H1 (cell line): ENCODE results near the gene GRK5. TPM values are rescaled to one million over a fixed set of nuclear protein-coding genes. Genes with fewer than 3 reads are reported as not detected.

Experiments
- CTCF ChIA-PET: fragments of 300-600 bp; sonication (Branson Sonifier 250); formaldehyde crosslinking; loops from one replicate; lab custom pipeline; 2021; ENCODE audit not compliant: partially characterized antibody; lab: Charles Lee
- POLR2A ChIA-PET: fragments of 300-600 bp; sonication (Branson Sonifier 250); formaldehyde crosslinking; loops from one replicate; lab custom pipeline; 2021; ENCODE audit warnings: inconsistent platforms; ENCODE audit not compliant: partially characterized antibody; lab: Charles Lee
- DNase-seq, 2 experiments: peaks; one replicate each; pipeline versions ENCODE4 v3.0.0 to v3.0.0-alpha.2; 2010 to 2022; ENCODE audit warnings: low spot score in 2 of 2, low read depth in 1 of 2, mixed read lengths in 1 of 2
- FAIRE-seq: peaks from 2 replicates; lab custom pipeline; 2011; peaks lifted over from hg19 to GRCh38; lab: Jason Lieb, UNC
- H2AFZ ChIP-seq: 2 replicates; pipeline ENCODE4 v1.8.1; 2012; ENCODE audit warnings: low read length, inconsistent platforms
- H2AK5ac ChIP-seq: 2 replicates; pipeline ENCODE4 v1.6.1; 2013; ENCODE audit warnings: low read depth, low read length
- H2BK120ac ChIP-seq: replicated peaks from 2 replicates; pipeline ENCODE3; 2013; ENCODE audit warnings: low read depth, low read length, inconsistent platforms
- H2BK12ac ChIP-seq: 2 replicates; pipeline ENCODE4 v1.6.1; 2013; ENCODE audit warnings: low read depth, low read length
- H2BK15ac ChIP-seq: 2 replicates; pipeline ENCODE4 v1.6.1; 2013; ENCODE audit warnings: low read length
- H2BK20ac ChIP-seq: 2 replicates; pipeline ENCODE4 v1.6.1; 2013; ENCODE audit warnings: low read length
- H2BK5ac ChIP-seq: 2 replicates; pipeline ENCODE4 v1.6.1; 2013; ENCODE audit warnings: low read depth, low read length
- H3K14ac ChIP-seq: 2 replicates; pipeline ENCODE4 v1.6.1; 2013; ENCODE audit warnings: inconsistent platforms; ENCODE audit not compliant: insufficient read length
- H3K18ac ChIP-seq: 2 replicates; pipeline ENCODE4 v1.6.1; 2013; ENCODE audit warnings: low read length; ENCODE audit errors: extremely low read depth
- H3K23ac ChIP-seq: 2 replicates; pipeline ENCODE4 v1.6.1; 2013; ENCODE audit warnings: inconsistent platforms; ENCODE audit not compliant: insufficient read length
- H3K23me2 ChIP-seq: 2 replicates; pipeline ENCODE4 v1.6.1; 2013; ENCODE audit warnings: low read depth, low read length
- H3K27ac ChIP-seq: 2 replicates; pipeline ENCODE4 v1.6.1; 2011; ENCODE audit warnings: low read depth, low read length, inconsistent platforms
- H3K27me3 ChIP-seq, 4 experiments: replicated peaks in 1 of 4; 1 replicate in 1 of 4; 2 replicates in 3 of 4; pipeline versions ENCODE4 v1.6.1 to v1.8.1; 2011 to 2013; ENCODE audit warnings: low read length in 3 of 4, mild to moderate bottlenecking in 3 of 4, inconsistent platforms in 2 of 4, mixed read lengths in 2 of 4, moderate library complexity in 1 of 4; ENCODE audit not compliant: control insufficient read depth in 3 of 4, insufficient read depth in 3 of 4; ENCODE audit errors: extremely low read depth in 1 of 4
- H3K36me3 ChIP-seq, 4 experiments: 2 replicates each; pipeline versions ENCODE4 v1.6.1 to v1.8.1; 2011 to 2013; ENCODE audit warnings: mild to moderate bottlenecking in 4 of 4, low read length in 3 of 4, moderate library complexity in 2 of 4, control low read depth in 1 of 4, inconsistent platforms in 1 of 4; ENCODE audit not compliant: insufficient read depth in 4 of 4, control insufficient read depth in 2 of 4
- H3K4ac ChIP-seq: replicated peaks from 2 replicates; pipeline ENCODE3; 2013; ENCODE audit warnings: low read length, low read depth, mixed read lengths, inconsistent platforms; ENCODE audit not compliant: insufficient read length
- H3K4me1 ChIP-seq, 4 experiments: replicated peaks in 1 of 4; 1 replicate in 1 of 4; 2 replicates in 3 of 4; pipeline versions ENCODE4 v1.6.1 to v1.8.1; 2011 to 2013; ENCODE audit warnings: low read length in 3 of 4, inconsistent platforms in 2 of 4, mixed read lengths in 1 of 4; ENCODE audit not compliant: insufficient read depth in 4 of 4, control insufficient read depth in 3 of 4
- H3K4me2 ChIP-seq, 2 experiments: 2 replicates each; pipeline versions ENCODE4 v1.6.1 to v1.8.1; 2011 to 2013; ENCODE audit warnings: low read depth in 2 of 2, low read length in 2 of 2, control low read depth in 1 of 2, inconsistent platforms in 1 of 2, mild to moderate bottlenecking in 1 of 2; ENCODE audit not compliant: insufficient read depth in 1 of 2
- H3K4me3 ChIP-seq, 4 experiments: fragments of 200-600, 300-600 bp in 1 of 4; sonication (generic), shearing (Covaris generic), sonication (Bioruptor Twin) in 1 of 4; 2 replicates each; pipeline versions ENCODE4 v1.5.1 to v1.8.1; 2011 to 2016; ENCODE audit warnings: low read length in 4 of 4, low read depth in 3 of 4, control low read depth in 2 of 4, inconsistent platforms in 2 of 4, mild to moderate bottlenecking in 2 of 4, mixed read lengths in 1 of 4, moderate library complexity in 1 of 4; ENCODE audit not compliant: insufficient read depth in 2 of 4; ENCODE audit errors: extremely low read depth in 1 of 4
- H3K56ac ChIP-seq: replicated peaks from 2 replicates; pipeline ENCODE3; 2013; ENCODE audit warnings: low read depth, mild to moderate bottlenecking, mixed read lengths, low read length, inconsistent platforms; ENCODE audit not compliant: insufficient read length
- H3K79me1 ChIP-seq: 2 replicates; pipeline ENCODE4 v1.6.1; 2013; ENCODE audit warnings: low read depth, low read length, control low read depth
- H3K79me2 ChIP-seq, 2 experiments: 2 replicates each; pipeline versions ENCODE4 v1.6.1 to v1.8.1; 2012 to 2013; ENCODE audit warnings: low read length in 2 of 2, mild to moderate bottlenecking in 2 of 2, inconsistent platforms in 1 of 2; ENCODE audit not compliant: insufficient read depth in 2 of 2, control insufficient read depth in 1 of 2
- H3K9ac ChIP-seq, 4 experiments: replicated peaks in 1 of 4; 1 replicate in 1 of 4; 2 replicates in 3 of 4; pipeline versions ENCODE4 v1.6.1 to v1.8.1; 2011 to 2013; ENCODE audit warnings: low read depth in 3 of 4, low read length in 3 of 4, control low read depth in 2 of 4, mild to moderate bottlenecking in 2 of 4, moderate library complexity in 2 of 4, inconsistent platforms in 1 of 4; ENCODE audit errors: extremely low read depth in 1 of 4
- H3K9me3 ChIP-seq, 2 experiments: 2 replicates each; pipeline versions ENCODE4 v1.6.1 to v1.8.1; 2012 to 2013; ENCODE audit warnings: mild to moderate bottlenecking in 2 of 2, moderate library complexity in 2 of 2, control low read depth in 1 of 2, inconsistent platforms in 1 of 2, low read depth in 1 of 2, low read length in 1 of 2, mixed read lengths in 1 of 2; ENCODE audit not compliant: insufficient read depth in 2 of 2
- H4K20me1 ChIP-seq, 2 experiments: replicated peaks in 1 of 2; 2 replicates each; pipeline versions ENCODE3 to v1.8.1; 2011 to 2013; ENCODE audit warnings: inconsistent platforms in 2 of 2, low read length in 2 of 2, mild to moderate bottlenecking in 1 of 2; ENCODE audit not compliant: insufficient read depth in 2 of 2, control insufficient read depth in 1 of 2
- H4K5ac ChIP-seq: 2 replicates; pipeline ENCODE4 v1.6.1; 2013; ENCODE audit warnings: low read length, low read depth, mixed read lengths, inconsistent platforms; ENCODE audit not compliant: insufficient read length
- H4K8ac ChIP-seq: 2 replicates; pipeline ENCODE4 v1.8.0; 2013; ENCODE audit warnings: mild to moderate bottlenecking, moderate library complexity, low read length, inconsistent platforms; ENCODE audit not compliant: insufficient read depth; ENCODE audit errors: extremely low read depth
- H4K91ac ChIP-seq: replicated peaks from 2 replicates; pipeline ENCODE3; 2013; ENCODE audit warnings: low read length, mixed read lengths, inconsistent platforms; ENCODE audit not compliant: insufficient read length
- BRCA1 ChIP-seq: IDR thresholded peaks from 2 replicates; pipeline ENCODE4 v1.6.1; 2012; ENCODE audit warnings: low read depth, low read length, improper control_type of control experiment
- CBX8 ChIP-seq: fragments of 300-800, 300-1000 bp; sonication (generic); IDR thresholded peaks from 2 replicates; pipeline ENCODE4 v1.7.1; 2016; ENCODE audit warnings: low read depth, low read length, borderline replicate concordance
- CHD2 ChIP-seq: IDR thresholded peaks from 2 replicates; pipeline ENCODE4 v1.6.1; 2012; ENCODE audit warnings: low read length, improper control_type of control experiment
- GABPA ChIP-seq: IDR thresholded peaks from 2 replicates; pipeline ENCODE4 v1.6.1; 2011; ENCODE audit warnings: mild to moderate bottlenecking, low read length, moderate library complexity, borderline replicate concordance; ENCODE audit not compliant: insufficient read depth
- HDAC6 ChIP-seq: IDR thresholded peaks from one replicate; pipeline ENCODE4 v1.7.1; 2012; ENCODE audit warnings: low read depth, mild to moderate bottlenecking, inconsistent platforms, low read length, moderate library complexity
- NANOG ChIP-seq: IDR thresholded peaks from 2 replicates; pipeline ENCODE4 v1.6.1; 2011; ENCODE audit warnings: low read length, low read depth, mild to moderate bottlenecking, inconsistent platforms; ENCODE audit not compliant: insufficient read depth, poor library complexity, severe bottlenecking
- RBBP5 ChIP-seq: IDR thresholded peaks from 2 replicates; pipeline ENCODE4 v1.7.1; 2012; ENCODE audit warnings: low read depth, mild to moderate bottlenecking, inconsistent platforms, low read length, moderate library complexity, borderline replicate concordance
- RNF2 ChIP-seq: fragments of 200-900, 300-1000 bp; sonication (generic); IDR thresholded peaks from 2 replicates; pipeline ENCODE4 v1.7.1; 2016; ENCODE audit warnings: borderline replicate concordance, low read depth, mild to moderate bottlenecking, antibody characterized with exemption, low read length; ENCODE audit not compliant: poor library complexity, severe bottlenecking; ENCODE audit errors: missing control alignments
- RXRA ChIP-seq: IDR thresholded peaks from 2 replicates; pipeline ENCODE4 v1.6.1; 2011; ENCODE audit warnings: low read depth, mild to moderate bottlenecking, low read length, moderate library complexity; ENCODE audit not compliant: insufficient read depth
- SP1 ChIP-seq: IDR thresholded peaks from 2 replicates; pipeline ENCODE4 v1.6.1; 2011; ENCODE audit warnings: low read depth, low read length
- TAF7 ChIP-seq: optimal IDR thresholded peaks from 2 replicates; pipeline ENCODE3; 2011; ENCODE audit warnings: low read depth, mild to moderate bottlenecking, inconsistent platforms, low read length, moderate library complexity, borderline replicate concordance
- TBP ChIP-seq: IDR thresholded peaks from 2 replicates; pipeline ENCODE4 v1.6.1; 2011; ENCODE audit warnings: low read depth, low read length, improper control_type of control experiment
- TCF12 ChIP-seq: IDR thresholded peaks from 2 replicates; pipeline ENCODE4 v1.6.1; 2011; ENCODE audit warnings: low read depth, mild to moderate bottlenecking, low read length
- WGBS, 2 experiments: shearing (Covaris generic) in 1 of 2; methylation state at CpG; one replicate each; pipeline versions ENCODE4 v1.1.6 to v1.1.7; 2013 to 2015; ENCODE audit warnings: low lambda C conversion rate in 2 of 2, mixed read lengths in 2 of 2, inconsistent platforms in 1 of 2, low coverage in 1 of 2, missing lambda C conversion rate in 1 of 2; ENCODE audit not compliant: insufficient replicate concordance in 2 of 2, insufficient coverage in 1 of 2, insufficient read length in 1 of 2; ENCODE audit errors: extremely low coverage in 1 of 2, missing lambda C conversion rate in 1 of 2; 5-methylcytosine and 5-hydroxymethylcytosine counted together
- polyA plus RNA-seq, 7 experiments: library from polyadenylated mRNA; depleted of rRNA in 3 of 7; stranded (reverse) in 5 of 7; unstranded in 2 of 7; fragments of >200 nt in 5 of 7; fragments of 200-250 nt in 2 of 7; gene quantifications; 1 replicate in 5 of 7; 2 replicates in 1 of 7; 4 replicates in 1 of 7; pipeline versions ENCODE4 v1.2.1 to v1.2.3, GENCODE V29; 2011 to 2013; ENCODE audit warnings: missing spikeins in 2 of 7, mixed read lengths in 2 of 7
- total RNA-seq: library from RNA; stranded (reverse); fragmentation: NEBNext Ultra II Directional; extraction: Animal tissue kit (Norgen Biotek cat#: 25700); gene quantifications from 2 replicates; pipeline ENCODE4 v1.2.1, GENCODE V29; 2021
- TF ChIP-seq, protein P1 (sequence below): IDR thresholded peaks from 2 replicates; pipeline ENCODE4 v1.6.1; 2012; ENCODE audit warnings: inconsistent platforms

Gene GRK5
- total and polyA plus RNA-seq, 2 of the 8 experiments (the other 6 are each of a cell fraction or from before 2014, with no cell fraction given) = 0.54 to 2.5 TPM

GRCh38 chr10:119466076-119466475, 258.7 kb downstream of the GRK5 start:
- H2BK120ac ChIP-seq = no peak overlapping the region
- FAIRE-seq = no peak
- H3K4me3 ChIP-seq = no peak overlapping the region
- H2BK20ac ChIP-seq = no peak overlapping the region
- ChIA-PET POLR2A (interaction anchor here (1.1 kb wide), 1 partner anchor 10 kb away, joined by 3 read pairs; no protein-coding TSS in a partner anchor), CTCF (interaction anchor here (0.8 to 2.2 kb wide), 5 partner anchors 9 to 467 kb away, joined by 3 to 6 read pairs (median 3); no protein-coding TSS in a partner anchor)
- H3K56ac ChIP-seq = no peak overlapping the region
- H3K4ac ChIP-seq = no peak overlapping the region
- no peak overlapping the region for H3K14ac ChIP-seq
- whole genome bisulfite sequencing, 2 experiments = 67% methylated on average over 10 of the region's 10 CpGs; no CpG with 5 or more reads in 1 of the 2 experiments
- H2BK5ac ChIP-seq = no peak overlapping the region
- no peak overlapping the region for H3K4me2 ChIP-seq
- no peaks in the 10 kb centered on the region for H3K9me3 ChIP-seq
- no peak overlapping the region for H3K18ac ChIP-seq
- H3K23me2 ChIP-seq = peaks cover 7% of the 10 kb centered on the region; the same call in 1 of the 2 replicates
- no peaks in the 10 kb centered on the region for H3K4me1 ChIP-seq
- H2AK5ac ChIP-seq = no peak overlapping the region
- no peak overlapping the region for H3K27ac ChIP-seq
- H4K8ac ChIP-seq = no peak overlapping the region
- no peak for DNase-seq
- no peak overlapping the region for H4K91ac ChIP-seq
- no peak overlapping the region for H2BK12ac ChIP-seq
- no peak overlapping the region for H3K23ac ChIP-seq
- peaks cover 0 to 6% (median 3%) of the 10 kb centered on the region in 4 experiments; a peak in 5 of 7 replicates for H3K27me3 ChIP-seq
- no peak overlapping the region for H3K9ac ChIP-seq
- no peaks in the 10 kb centered on the region for H4K20me1 ChIP-seq
- H3K79me2 ChIP-seq = no peaks in the 10 kb centered on the region
- H2BK15ac ChIP-seq = no peak overlapping the region
- no peak overlapping the region for H2AFZ ChIP-seq
- H3K36me3 ChIP-seq = no peaks in the 10 kb centered on the region
- no peaks in the 10 kb centered on the region for H3K79me1 ChIP-seq
- no peak overlapping the region for H4K5ac ChIP-seq
- no peak for TF ChIP-seq SP1
- no peak for TF ChIP-seq GABPA
- no peak for TF ChIP-seq CBX8
- no peak for TF ChIP-seq RXRA
- TF ChIP-seq TAF7 = no peak
- TF ChIP-seq RBBP5 = no peak
- TF ChIP-seq TCF12 = no peak
- no peak for TF ChIP-seq RNF2
- no peak for TF ChIP-seq NANOG
- no peak for TF ChIP-seq CHD2
- no peak for TF ChIP-seq BRCA1
- TF ChIP-seq, protein P1, sequence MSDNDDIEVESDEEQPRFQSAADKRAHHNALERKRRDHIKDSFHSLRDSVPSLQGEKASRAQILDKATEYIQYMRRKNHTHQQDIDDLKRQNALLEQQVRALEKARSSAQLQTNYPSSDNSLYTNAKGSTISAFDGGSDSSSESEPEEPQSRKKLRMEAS = no peak
- TF ChIP-seq HDAC6 = no peak
- TF ChIP-seq TBP = no peak
